Measurements from ENCODE around the gene ANGPT4. TPM values are rescaled to one million over a fixed set of nuclear protein-coding genes. Genes with fewer than 3 reads are reported as not detected.
A peak's percentile ranks its signal among the peaks of the same experiment; 100 is the strongest.

The ANGPT4 gene
- polyA plus RNA-seq, 3 donors: 0.07 to 0.14 TPM; not detected in 1

DNA sequence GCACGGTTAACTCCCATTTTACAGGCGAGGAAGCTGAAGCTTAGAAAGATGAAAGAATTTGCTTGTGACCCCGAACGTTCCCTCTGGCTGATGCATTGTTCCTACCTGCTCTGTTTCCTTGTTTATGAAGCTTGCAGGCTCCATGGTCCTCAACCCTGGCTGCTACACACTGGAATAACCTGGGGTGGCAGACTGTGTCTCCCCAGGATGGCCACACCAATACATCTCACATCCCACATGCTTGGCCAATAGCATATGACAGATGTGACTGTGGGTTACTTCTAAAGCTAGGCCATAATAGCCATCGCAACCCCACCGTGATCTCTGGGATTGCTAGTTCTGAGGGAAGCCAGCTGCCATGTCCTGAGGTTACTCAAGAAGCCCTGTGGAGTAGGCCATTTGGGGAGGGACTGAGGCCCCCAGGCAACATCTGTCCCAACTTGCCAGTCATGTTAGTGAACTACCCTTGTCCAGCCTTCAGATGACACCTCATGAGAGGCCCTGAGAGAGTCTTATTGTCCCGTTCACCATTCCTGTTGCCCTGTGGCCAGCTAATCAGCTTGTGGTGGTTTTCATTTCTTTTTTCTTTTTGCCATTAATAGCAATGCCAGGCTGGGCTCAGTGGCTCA lies 89.3 kb downstream of the ANGPT4 start:
- peaks cover 0 to 3% (median 0%) of the 10 kb centered on the region in 7 donors for H3K9me3 Mint-ChIP-seq
- no peaks in the 10 kb centered on the region for H3K36me3 Mint-ChIP-seq
- Histone ChIP-seq H2AFZ (ENCODE audit: insufficient read depth, low read depth, low read length, poor library complexity, severe bottlenecking) (no peak overlapping the region), H3K9me3 (replicated peaks in 1 of 2; ENCODE audit: control insufficient read depth in 1 of 2, insufficient read depth in 1 of 2, low read length in 2 of 2) (no peaks in the 10 kb centered on the region), H3K4me1 (ENCODE audit: control insufficient read depth in 1 of 2, insufficient read depth in 2 of 2, low read length in 2 of 2) (peaks cover 32 to 36% of the 10 kb centered on the region in 2 donors), H3K4me3 (replicated peaks in 1 of 3; ENCODE audit: low read depth in 2 of 3, low read length in 3 of 3) (no peak overlapping the region), H3K4me2 (replicated peaks; ENCODE audit: extremely low read depth, low read length, poor library complexity, severe bottlenecking) (no peak overlapping the region), H4K20me1 (ENCODE audit: insufficient read depth, low read length) (no peaks in the 10 kb centered on the region), H3K36me3 (replicated peaks in 1 of 2; ENCODE audit: control insufficient read depth in 1 of 2, insufficient read depth in 2 of 2, low read length in 2 of 2) (no peaks in the 10 kb centered on the region), H3K27ac (ENCODE audit: low read depth in 1 of 2, low read length in 2 of 2) (no peak overlapping the region), H3K9ac (ENCODE audit: insufficient read depth, low read length, poor library complexity, severe bottlenecking) (no peak overlapping the region), H3K79me2 (ENCODE audit: insufficient read depth, low read length) (no peaks in the 10 kb centered on the region), H3K27me3 (ENCODE audit: control insufficient read depth in 2 of 2, insufficient read depth in 2 of 2, low read length in 2 of 2) (no peaks in the 10 kb centered on the region)
- no peak for DNase-seq
- TF ChIP-seq, protein P1, sequence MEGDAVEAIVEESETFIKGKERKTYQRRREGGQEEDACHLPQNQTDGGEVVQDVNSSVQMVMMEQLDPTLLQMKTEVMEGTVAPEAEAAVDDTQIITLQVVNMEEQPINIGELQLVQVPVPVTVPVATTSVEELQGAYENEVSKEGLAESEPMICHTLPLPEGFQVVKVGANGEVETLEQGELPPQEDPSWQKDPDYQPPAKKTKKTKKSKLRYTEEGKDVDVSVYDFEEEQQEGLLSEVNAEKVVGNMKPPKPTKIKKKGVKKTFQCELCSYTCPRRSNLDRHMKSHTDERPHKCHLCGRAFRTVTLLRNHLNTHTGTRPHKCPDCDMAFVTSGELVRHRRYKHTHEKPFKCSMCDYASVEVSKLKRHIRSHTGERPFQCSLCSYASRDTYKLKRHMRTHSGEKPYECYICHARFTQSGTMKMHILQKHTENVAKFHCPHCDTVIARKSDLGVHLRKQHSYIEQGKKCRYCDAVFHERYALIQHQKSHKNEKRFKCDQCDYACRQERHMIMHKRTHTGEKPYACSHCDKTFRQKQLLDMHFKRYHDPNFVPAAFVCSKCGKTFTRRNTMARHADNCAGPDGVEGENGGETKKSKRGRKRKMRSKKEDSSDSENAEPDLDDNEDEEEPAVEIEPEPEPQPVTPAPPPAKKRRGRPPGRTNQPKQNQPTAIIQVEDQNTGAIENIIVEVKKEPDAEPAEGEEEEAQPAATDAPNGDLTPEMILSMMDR (IDR thresholded peaks at IDR 0.05): no peak
- peaks cover 0 to 3% (median 2%) of the 10 kb centered on the region in 3 donors for H3K27me3 Mint-ChIP-seq (ENCODE audit: low read depth in 3 of 3)
- 97% methylated on average over 6 of the region's 7 CpGs for WGBS (ENCODE audit: insufficient coverage)
- H3K4me3 Mint-ChIP-seq: no peak overlapping the region
- peaks cover 37% of the 10 kb centered on the region for H3K4me1 Mint-ChIP-seq
- peak overlapping the region in 1 of 7 donors; percentile 79 for H3K27ac Mint-ChIP-seq
- intact Hi-C loops (cut with micrococcal nuclease): no loop called here

DNA sequence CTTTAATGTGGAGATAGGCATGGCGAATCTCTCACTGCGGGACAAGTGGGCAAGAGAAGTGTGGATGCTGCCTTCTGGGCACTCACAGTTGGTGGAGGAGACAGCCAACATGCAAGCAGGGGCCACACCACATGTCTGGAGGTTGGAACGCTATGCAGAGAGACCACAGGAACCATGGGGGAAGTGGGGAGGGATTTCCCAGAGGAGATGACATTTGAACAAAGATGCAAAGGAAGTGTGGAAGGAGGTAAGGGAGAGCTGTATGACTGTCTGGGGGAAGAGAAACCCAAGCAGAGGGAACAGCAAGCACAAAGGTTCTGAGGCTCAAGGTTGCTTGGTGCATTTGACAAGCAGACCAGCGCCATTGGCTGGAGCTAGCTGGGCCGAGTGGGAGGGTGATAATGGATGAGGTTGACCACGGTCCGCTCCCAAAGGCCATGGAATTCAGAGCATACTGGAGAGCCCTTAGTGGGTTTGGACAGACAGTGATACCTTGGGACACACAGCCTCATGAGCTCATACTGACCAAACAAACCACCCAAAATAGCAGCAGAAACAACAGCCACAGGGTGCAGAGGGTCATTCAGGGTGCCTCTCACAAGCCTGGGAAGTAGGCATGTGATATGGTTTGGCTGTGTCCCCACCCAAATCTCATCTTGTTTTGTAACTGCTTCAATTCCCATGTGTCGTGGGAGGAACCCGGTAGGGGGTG lies 90.3 kb downstream of the ANGPT4 start:
- Histone ChIP-seq H3K27ac (ENCODE audit: low read depth in 1 of 2, low read length in 2 of 2) (no peak overlapping the region), H3K9me3 (replicated peaks in 1 of 2; ENCODE audit: control insufficient read depth in 1 of 2, insufficient read depth in 1 of 2, low read length in 2 of 2) (no peaks in the 10 kb centered on the region), H3K27me3 (ENCODE audit: control insufficient read depth in 2 of 2, insufficient read depth in 2 of 2, low read length in 2 of 2) (no peaks in the 10 kb centered on the region), H3K36me3 (replicated peaks in 1 of 2; ENCODE audit: control insufficient read depth in 1 of 2, insufficient read depth in 2 of 2, low read length in 2 of 2) (no peaks in the 10 kb centered on the region), H2AFZ (ENCODE audit: insufficient read depth, low read depth, low read length, poor library complexity, severe bottlenecking) (no peak overlapping the region), H3K9ac (ENCODE audit: insufficient read depth, low read length, poor library complexity, severe bottlenecking) (no peak overlapping the region), H3K4me1 (ENCODE audit: control insufficient read depth in 1 of 2, insufficient read depth in 2 of 2, low read length in 2 of 2) (peaks cover 24 to 34% of the 10 kb centered on the region in 2 donors), H3K4me2 (replicated peaks; ENCODE audit: extremely low read depth, low read length, poor library complexity, severe bottlenecking) (no peak overlapping the region), H3K4me3 (replicated peaks in 1 of 3; ENCODE audit: low read depth in 2 of 3, low read length in 3 of 3) (no peak overlapping the region), H3K79me2 (ENCODE audit: insufficient read depth, low read length) (no peaks in the 10 kb centered on the region), H4K20me1 (ENCODE audit: insufficient read depth, low read length) (no peaks in the 10 kb centered on the region)
- H3K9me3 Mint-ChIP-seq: peaks cover 0 to 3% (median 0%) of the 10 kb centered on the region in 7 donors
- H3K36me3 Mint-ChIP-seq: no peaks in the 10 kb centered on the region
- peak overlapping the region in 5 of 7 donors; percentile 1 to 83 (median 34) for H3K27ac Mint-ChIP-seq
- no peak for DNase-seq
- peaks cover 2 to 4% (median 3%) of the 10 kb centered on the region in 3 donors for H3K27me3 Mint-ChIP-seq (ENCODE audit: low read depth in 3 of 3)
- intact Hi-C loops (cut with micrococcal nuclease): no loop called here
- H3K4me1 Mint-ChIP-seq: peaks cover 30% of the 10 kb centered on the region
- H3K4me3 Mint-ChIP-seq: no peak overlapping the region
- 50% methylated on average over 2 of the region's 9 CpGs for WGBS (ENCODE audit: insufficient coverage)
- TF ChIP-seq, protein P1 (IDR thresholded peaks at IDR 0.05): no peak
